ENCODE results near the gene DENND2C. TPM values are rescaled to one million over a fixed set of nuclear protein-coding genes. Genes with fewer than 3 reads are reported as not detected.

Gene DENND2C
- total and polyA plus RNA-seq, 9 donors, result 1.5 to 3.6 (median 2.6) TPM

DNA sequence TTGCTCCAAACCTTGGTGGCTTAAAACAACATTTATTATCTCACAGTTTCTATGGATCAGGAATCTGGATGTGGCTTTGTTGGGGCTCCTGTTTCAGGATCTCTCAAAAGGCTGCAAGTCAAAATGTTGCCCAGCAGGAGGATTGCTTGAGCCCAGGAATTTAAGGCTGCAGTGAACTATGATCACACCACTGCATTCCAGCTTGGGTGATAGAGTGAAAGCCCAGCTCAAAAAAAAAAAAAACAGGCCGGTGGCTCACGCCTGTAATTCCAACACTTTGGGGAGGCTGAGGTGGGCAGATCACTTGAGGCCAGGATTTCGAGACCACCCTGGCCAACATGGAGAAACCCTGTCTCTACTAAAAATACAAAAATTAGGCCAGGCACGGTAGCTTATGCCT is 118.4 kb downstream of the DENND2C start:
- no peak overlapping the region for H3K4me3 ChIP-seq
- H3K36me3 ChIP-seq, result no peaks in the 10 kb centered on the region
- H3K4me1 ChIP-seq (ENCODE audit: insufficient read depth), result no peaks in the 10 kb centered on the region
- DNase-seq, result no peak
- H3K9me3 ChIP-seq, result no peaks in the 10 kb centered on the region
- no peak overlapping the region for H3K27ac ChIP-seq
- intact Hi-C loops (cut with DNase I), result no loop called here
- TF ChIP-seq, protein P1, sequence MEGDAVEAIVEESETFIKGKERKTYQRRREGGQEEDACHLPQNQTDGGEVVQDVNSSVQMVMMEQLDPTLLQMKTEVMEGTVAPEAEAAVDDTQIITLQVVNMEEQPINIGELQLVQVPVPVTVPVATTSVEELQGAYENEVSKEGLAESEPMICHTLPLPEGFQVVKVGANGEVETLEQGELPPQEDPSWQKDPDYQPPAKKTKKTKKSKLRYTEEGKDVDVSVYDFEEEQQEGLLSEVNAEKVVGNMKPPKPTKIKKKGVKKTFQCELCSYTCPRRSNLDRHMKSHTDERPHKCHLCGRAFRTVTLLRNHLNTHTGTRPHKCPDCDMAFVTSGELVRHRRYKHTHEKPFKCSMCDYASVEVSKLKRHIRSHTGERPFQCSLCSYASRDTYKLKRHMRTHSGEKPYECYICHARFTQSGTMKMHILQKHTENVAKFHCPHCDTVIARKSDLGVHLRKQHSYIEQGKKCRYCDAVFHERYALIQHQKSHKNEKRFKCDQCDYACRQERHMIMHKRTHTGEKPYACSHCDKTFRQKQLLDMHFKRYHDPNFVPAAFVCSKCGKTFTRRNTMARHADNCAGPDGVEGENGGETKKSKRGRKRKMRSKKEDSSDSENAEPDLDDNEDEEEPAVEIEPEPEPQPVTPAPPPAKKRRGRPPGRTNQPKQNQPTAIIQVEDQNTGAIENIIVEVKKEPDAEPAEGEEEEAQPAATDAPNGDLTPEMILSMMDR (IDR thresholded peaks at IDR 0.05), result no peak
- no peak for TF ChIP-seq POLR2A (IDR thresholded peaks at IDR 0.05)
- TF ChIP-seq EP300 (IDR thresholded peaks at IDR 0.05), result no peak
- H3K27me3 ChIP-seq, result no peaks in the 10 kb centered on the region
- 73 to 83% (median 81%) methylated on average over 4 of the region's 4 CpGs for WGBS, 3 donors

DNA sequence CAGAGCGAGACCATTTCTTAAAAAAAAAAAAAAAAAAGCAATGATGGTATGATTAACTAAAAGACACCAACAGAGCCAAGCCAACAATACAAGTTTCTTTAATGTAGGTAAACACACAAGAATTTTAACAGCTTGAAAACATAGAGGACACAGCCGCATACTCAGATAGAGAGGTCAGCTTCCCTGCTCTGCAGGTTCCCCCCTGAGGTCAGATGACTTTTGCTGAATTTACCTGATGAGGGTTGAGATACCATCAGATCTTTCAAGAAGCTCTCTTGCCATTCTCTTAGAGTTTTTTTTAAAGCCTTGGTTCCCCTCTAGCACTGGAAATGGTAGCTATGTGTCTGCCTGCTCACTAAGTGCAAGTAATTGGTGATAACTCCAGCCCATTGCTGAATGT is 119.5 kb downstream of the DENND2C start:
- H3K36me3 ChIP-seq, result no peaks in the 10 kb centered on the region
- H3K27me3 ChIP-seq, result no peaks in the 10 kb centered on the region
- H3K4me3 ChIP-seq, result no peak overlapping the region
- no peaks in the 10 kb centered on the region for H3K9me3 ChIP-seq
- intact Hi-C loops (cut with DNase I), result no loop called here
- WGBS, 3 donors, result 91 to 94% (median 91%) methylated on average over 2 of the region's 2 CpGs
- DNase-seq, result no peak
- H3K4me1 ChIP-seq (ENCODE audit: insufficient read depth), result no peaks in the 10 kb centered on the region
- TF ChIP-seq EP300 (IDR thresholded peaks at IDR 0.05) (no peak), POLR2A (IDR thresholded peaks at IDR 0.05) (no peak)
- TF ChIP-seq, protein P1 (IDR thresholded peaks at IDR 0.05), result no peak
- H3K27ac ChIP-seq, result no peak overlapping the region

DNA sequence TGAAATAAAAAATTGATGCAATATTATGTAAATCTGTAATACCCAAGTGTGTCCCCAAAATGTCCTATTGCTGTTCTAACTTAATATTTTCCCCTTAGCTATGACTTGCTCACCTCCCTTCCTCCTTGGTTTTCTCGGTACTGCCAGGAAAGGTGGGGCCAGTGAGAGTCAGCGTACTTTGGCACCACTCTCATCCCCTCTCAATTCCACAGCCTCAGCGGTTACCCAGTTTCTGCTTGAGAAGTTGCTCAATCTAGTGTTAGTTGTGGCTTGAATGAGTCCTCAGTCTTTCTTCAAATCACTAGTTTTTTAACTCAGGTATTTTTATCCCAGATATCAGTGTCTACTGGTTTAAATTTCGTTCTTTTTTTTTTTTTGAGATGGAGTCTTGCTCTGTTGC is 120.7 kb downstream of the DENND2C start:
- intact Hi-C loops (cut with DNase I), result no loop called here
- Histone ChIP-seq H3K27ac (no peak overlapping the region), H3K36me3 (no peaks in the 10 kb centered on the region), H3K9me3 (no peaks in the 10 kb centered on the region), H3K4me3 (no peak overlapping the region), H3K4me1 (ENCODE audit: insufficient read depth) (no peaks in the 10 kb centered on the region), H3K27me3 (no peaks in the 10 kb centered on the region)
- TF ChIP-seq EP300 (IDR thresholded peaks at IDR 0.05) (no peak), POLR2A (IDR thresholded peaks at IDR 0.05) (no peak)
- 76 to 82% (median 79%) methylated on average over 4 of the region's 4 CpGs for WGBS, 3 donors
- DNase-seq, result no peak

DNA sequence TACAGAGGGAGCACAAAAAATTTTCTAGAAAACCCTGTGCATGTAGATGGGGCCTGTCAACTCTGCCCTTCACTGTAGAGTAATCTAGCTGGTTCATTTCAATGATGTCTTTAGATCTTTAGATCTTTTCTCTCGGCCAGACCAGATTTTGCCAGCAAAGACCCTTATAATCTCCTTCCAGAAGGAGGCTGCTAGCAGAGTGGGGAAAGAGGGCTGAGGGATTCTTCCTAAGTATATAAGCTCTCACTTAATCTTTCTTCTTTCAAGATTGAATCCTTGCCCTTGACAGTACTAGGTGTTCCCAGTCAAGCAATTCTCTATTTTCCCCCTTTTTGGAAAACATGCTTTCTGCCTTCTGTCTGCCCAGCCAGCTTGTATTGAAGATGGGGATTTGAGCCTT is 122.8 kb downstream of the DENND2C start:
- WGBS, 3 donors, result 78 to 90% (median 84%) methylated on average over 1 of the region's 1 CpG
- H3K4me1 ChIP-seq (ENCODE audit: insufficient read depth), result no peaks in the 10 kb centered on the region
- no peak for TF ChIP-seq POLR2A (IDR thresholded peaks at IDR 0.05)
- TF ChIP-seq, protein P1 (IDR thresholded peaks at IDR 0.05), result no peak
- no peak for TF ChIP-seq EP300 (IDR thresholded peaks at IDR 0.05)
- no peaks in the 10 kb centered on the region for H3K27me3 ChIP-seq
- no peaks in the 10 kb centered on the region for H3K36me3 ChIP-seq
- H3K9me3 ChIP-seq, result no peaks in the 10 kb centered on the region
- no peak overlapping the region for H3K27ac ChIP-seq
- H3K4me3 ChIP-seq, result no peak overlapping the region
- no peak for DNase-seq
- intact Hi-C loops (cut with DNase I), result no loop called here

DNA sequence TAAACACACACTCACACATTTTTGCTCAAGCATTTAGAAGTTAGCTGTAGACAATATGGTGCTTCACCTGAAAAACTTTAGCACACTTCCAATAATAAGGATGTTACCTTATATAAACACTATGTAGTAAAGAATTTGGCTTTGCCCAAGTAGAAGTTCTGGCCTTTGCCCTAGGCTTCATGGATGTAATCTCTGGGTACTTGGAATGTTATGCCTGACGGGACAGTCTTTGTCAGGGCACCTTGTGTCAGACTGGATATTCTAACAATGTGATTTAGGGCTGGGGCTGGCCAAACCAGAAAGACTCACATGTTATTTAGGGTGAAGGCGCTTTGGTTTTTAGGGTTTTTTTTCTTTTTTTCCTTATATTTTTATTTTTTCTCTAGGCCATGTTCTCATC is 124.1 kb downstream of the DENND2C start:
- no peak overlapping the region for H3K4me3 ChIP-seq
- 77 to 83% (median 79%) methylated on average over 2 of the region's 2 CpGs for WGBS, 3 donors
- intact Hi-C loops (cut with DNase I), result no loop called here
- no peak for TF ChIP-seq POLR2A (IDR thresholded peaks at IDR 0.05)
- TF ChIP-seq, protein P1 (IDR thresholded peaks at IDR 0.05), result no peak
- no peak for TF ChIP-seq EP300 (IDR thresholded peaks at IDR 0.05)
- no peaks in the 10 kb centered on the region for H3K9me3 ChIP-seq
- no peaks in the 10 kb centered on the region for H3K4me1 ChIP-seq (ENCODE audit: insufficient read depth)
- H3K36me3 ChIP-seq, result no peaks in the 10 kb centered on the region
- DNase-seq, result no peak
- no peak overlapping the region for H3K27ac ChIP-seq
- no peaks in the 10 kb centered on the region for H3K27me3 ChIP-seq

Data from ovary (tissue), 9 donors.